ENCODE measurements around the gene MPP3. TPM values are rescaled to one million over a fixed set of nuclear protein-coding genes. Genes with fewer than 3 reads are reported as not detected.
"Not testable (repeated sequence)": the region's sequence is repeated elsewhere in the genome, so short reads cannot be mapped to it uniquely, and the experiment has no call there.

MPP3 gene
- total RNA-seq, 1 donor from 2014 or later = 6.1 TPM

DNA sequence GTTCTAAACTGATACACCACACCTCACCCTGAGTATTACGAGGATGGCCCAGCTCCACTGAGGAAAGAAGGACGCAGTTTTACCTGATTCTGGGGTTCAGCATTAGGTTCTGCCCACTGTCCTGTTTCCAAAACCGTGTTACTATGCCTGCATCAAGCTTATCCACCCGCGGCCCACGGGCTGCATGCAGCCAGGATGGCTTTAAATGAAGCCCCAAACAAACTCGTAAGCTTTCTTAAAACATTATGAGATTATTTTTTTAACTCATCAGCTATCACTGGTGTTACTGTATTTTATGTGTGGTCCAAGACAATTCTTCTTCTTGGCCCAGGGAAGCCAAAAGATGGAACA is 10.0 kb upstream of the MPP3 start:
- Histone ChIP-seq H2AFZ (replicated peaks) (no peak overlapping the region), H3K4me2 (no peak overlapping the region), H4K20me1 (ENCODE audit: low read depth) (no peaks in the 10 kb centered on the region), H3K79me2 (ENCODE audit: low read depth) (no peaks in the 10 kb centered on the region), H3K9ac (no peak overlapping the region), H3K9me3 (ENCODE audit: low read depth) (no peaks in the 10 kb centered on the region), H3K36me3 (no peaks in the 10 kb centered on the region), H3K4me3 (no peak overlapping the region), H3K27ac (no peak overlapping the region), H3K27me3 (peaks cover 9% of the 10 kb centered on the region), H3F3A (ENCODE audit: low read depth) (peaks cover 6% of the 10 kb centered on the region), H3K4me1 (no peaks in the 10 kb centered on the region)
- Mint-ChIP-seq H3K36me3 (no peaks in the 10 kb centered on the region), H3K4me1 (peaks cover 21% of the 10 kb centered on the region), H3K9me3 (no peaks in the 10 kb centered on the region), H3K27me3 (ENCODE audit: insufficient read depth, low read depth) (peaks cover 10% of the 10 kb centered on the region), H3K27ac (peak overlapping the region; percentile 15), H3K4me3 (no peak overlapping the region)
- DNase-seq (ENCODE audit: low spot score) = no peak
- no peak for TF ChIP-seq CTCF (IDR thresholded peaks at IDR 0.05)
- TF ChIP-seq EZH2phosphoT487 (IDR thresholded peaks at IDR 0.05) = no peak
- TF ChIP-seq EZH2 (IDR thresholded peaks at IDR 0.05) = no peak

- Mint-ChIP-seq H3K4me1 (peaks cover 17% of the 10 kb centered on the region), H3K27ac (peak overlapping the region; percentile 15)
- H3K36me3 Mint-ChIP-seq; H4K20me1 ChIP-seq (ENCODE audit: low read depth); H3K4me3 Mint-ChIP-seq; H3K9me3 Mint-ChIP-seq; H3K36me3 ChIP-seq; H3K9ac ChIP-seq; H3K9me3 ChIP-seq (ENCODE audit: low read depth); H3K27ac ChIP-seq; H3K27me3 ChIP-seq; H2AFZ ChIP-seq (replicated peaks); H3F3A ChIP-seq (ENCODE audit: low read depth); H3K4me2 ChIP-seq; DNase-seq (ENCODE audit: low spot score); H3K4me1 ChIP-seq; H3K27me3 Mint-ChIP-seq (ENCODE audit: insufficient read depth, low read depth); H3K79me2 ChIP-seq (ENCODE audit: low read depth); H3K4me3 ChIP-seq: not testable (repeated sequence)
Measured at GRCh38 chr17:43842091-43842974, 9.4 kb upstream of the MPP3 start.

DNA sequence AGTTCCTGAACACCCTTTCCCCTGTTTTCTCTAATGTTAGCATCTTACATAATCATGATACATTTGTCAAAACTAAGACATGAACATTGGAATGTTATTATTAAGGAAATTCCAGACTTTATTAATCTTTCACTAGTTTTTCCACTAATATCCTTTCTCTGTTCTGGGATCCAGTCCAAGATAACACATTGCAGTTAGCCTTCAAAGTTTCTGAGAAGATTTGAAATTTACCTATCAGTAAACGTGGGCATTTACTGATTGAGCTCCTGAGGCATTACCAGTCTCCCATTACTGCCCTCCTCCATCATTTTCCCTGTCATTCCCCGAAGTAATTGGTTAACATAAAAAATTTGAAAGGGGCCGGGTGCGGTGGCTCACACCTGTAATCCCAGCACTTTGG is 8.3 kb upstream of the MPP3 start:
- H3K9ac ChIP-seq = no peak overlapping the region
- H3K27ac ChIP-seq = no peak overlapping the region
- no peaks in the 10 kb centered on the region for H3K36me3 ChIP-seq
- Mint-ChIP-seq H3K27me3 (ENCODE audit: insufficient read depth, low read depth) (peaks cover 10% of the 10 kb centered on the region), H3K36me3 (no peaks in the 10 kb centered on the region), H3K4me1 (peaks cover 11% of the 10 kb centered on the region), H3K4me3 (no peak overlapping the region), H3K9me3 (no peaks in the 10 kb centered on the region), H3K27ac (no peak overlapping the region)
- no peaks in the 10 kb centered on the region for H3K4me1 ChIP-seq
- no peak for TF ChIP-seq CTCF (IDR thresholded peaks at IDR 0.05)
- TF ChIP-seq EZH2phosphoT487 (IDR thresholded peaks at IDR 0.05) = no peak
- TF ChIP-seq EZH2 (IDR thresholded peaks at IDR 0.05) = no peak
- no peaks in the 10 kb centered on the region for H4K20me1 ChIP-seq (ENCODE audit: low read depth)
- H3K4me3 ChIP-seq = no peak overlapping the region
- H3K4me2 ChIP-seq = no peak overlapping the region
- H3K79me2 ChIP-seq (ENCODE audit: low read depth) = no peaks in the 10 kb centered on the region
- H3F3A ChIP-seq (ENCODE audit: low read depth) = peaks cover 6% of the 10 kb centered on the region
- H3K27me3 ChIP-seq = peaks cover 9% of the 10 kb centered on the region
- H3K9me3 ChIP-seq (ENCODE audit: low read depth) = no peaks in the 10 kb centered on the region
- no peak overlapping the region for H2AFZ ChIP-seq (replicated peaks)
- no peak for DNase-seq (ENCODE audit: low spot score)

GRCh38 chr17:43840814-43841213 is 7.9 kb upstream of the MPP3 start:
- no peak overlapping the region for H3K4me3 ChIP-seq
- H3K4me2 ChIP-seq = no peak overlapping the region
- H3K9me3 Mint-ChIP-seq = no peaks in the 10 kb centered on the region
- H3K9me3 ChIP-seq (ENCODE audit: low read depth) = no peaks in the 10 kb centered on the region
- H3K9ac ChIP-seq = no peak overlapping the region
- peak; percentile 47 for DNase-seq (ENCODE audit: low spot score)
- H3K79me2 ChIP-seq (ENCODE audit: low read depth) = no peaks in the 10 kb centered on the region
- TF ChIP-seq EZH2phosphoT487 (IDR thresholded peaks at IDR 0.05) (no peak), CTCF (IDR thresholded peaks at IDR 0.05) (peak; percentile 54)
- H3K36me3 ChIP-seq = no peaks in the 10 kb centered on the region
- no peaks in the 10 kb centered on the region for H3K4me1 ChIP-seq
- H3K27ac ChIP-seq = no peak overlapping the region
- peaks cover 9% of the 10 kb centered on the region for H3K27me3 Mint-ChIP-seq (ENCODE audit: insufficient read depth, low read depth)
- H4K20me1 ChIP-seq (ENCODE audit: low read depth) = no peaks in the 10 kb centered on the region
- no peak overlapping the region for H3K27ac Mint-ChIP-seq
- no peak overlapping the region for H3K4me3 Mint-ChIP-seq
- peaks cover 13% of the 10 kb centered on the region for H3K27me3 ChIP-seq
- no peaks in the 10 kb centered on the region for H3K36me3 Mint-ChIP-seq
- peaks cover 6% of the 10 kb centered on the region for H3K4me1 Mint-ChIP-seq
- no peak overlapping the region for H2AFZ ChIP-seq (replicated peaks)
- H3F3A ChIP-seq (ENCODE audit: low read depth) = peaks cover 3% of the 10 kb centered on the region

All from neural progenitor cell (in vitro differentiated cells).